Spleen (tissue), 11 donors: ENCODE data around the gene UGT1A7. TPM values are rescaled to one million over a fixed set of nuclear protein-coding genes. Genes with fewer than 3 reads are reported as not detected.

Source experiments
- DNase-seq: peaks from one replicate; pipeline ENCODE4 v3.0.0-alpha.2; 2020
- H3K27ac ChIP-seq, 8 donors: fragments of 200-600 bp; sonication (generic) in 7 of 8; 1 replicate in 4 of 8; 2 replicates in 4 of 8; pipeline versions ENCODE4 v1.5.0 to v1.8.0; 2016 to 2021; ENCODE audit warnings: inconsistent platforms in 4 of 8, mild to moderate bottlenecking in 4 of 8, moderate library complexity in 1 of 8
- H3K27me3 ChIP-seq, 7 donors: fragments of 200-600 bp; sonication (generic) in 6 of 7; replicated peaks in 1 of 7; 1 replicate in 4 of 7; 2 replicates in 3 of 7; pipeline versions ENCODE4 v1.5.0 to v1.8.0; 2016 to 2021; ENCODE audit warnings: inconsistent platforms in 3 of 7, mild to moderate bottlenecking in 1 of 7
- H3K36me3 ChIP-seq, 6 donors: fragments of 200-600 bp; sonication (generic) in 5 of 6; 1 replicate in 4 of 6; 2 replicates in 2 of 6; pipeline versions ENCODE4 v1.5.0 to v1.8.0; 2016 to 2021; ENCODE audit warnings: inconsistent platforms in 2 of 6
- H3K4me1 ChIP-seq, 6 donors: fragments of 200-600 bp; sonication (generic) in 5 of 6; 1 replicate in 3 of 6; 2 replicates in 3 of 6; pipeline versions ENCODE4 v1.5.0 to v1.8.0; 2016 to 2021; ENCODE audit warnings: inconsistent platforms in 3 of 6
- H3K4me3 ChIP-seq, 8 donors: fragments of 200-600 bp; sonication (generic) in 7 of 8; 1 replicate in 4 of 8; 2 replicates in 4 of 8; pipeline versions ENCODE4 v1.5.0 to v1.8.0; 2016 to 2021; ENCODE audit warnings: inconsistent platforms in 4 of 8, mild to moderate bottlenecking in 4 of 8, moderate library complexity in 2 of 8
- H3K9me3 ChIP-seq, 8 donors: fragments of 200-600 bp; sonication (generic) in 7 of 8; 1 replicate in 4 of 8; 2 replicates in 4 of 8; pipeline versions ENCODE4 v1.5.0 to v1.8.0; 2016 to 2021; ENCODE audit warnings: inconsistent platforms in 4 of 8
- POLR2A ChIP-seq, 3 donors: fragments of 450-650 bp; IDR thresholded peaks; one replicate each; pipeline ENCODE4 v1.5.1; 2017; ENCODE audit warnings: antibody characterized with exemption in 3 of 3, mild to moderate bottlenecking in 1 of 3
- POLR2AphosphoS5 ChIP-seq, 3 donors: sonication (generic); formaldehyde crosslinking; IDR thresholded peaks; one replicate each; pipeline ENCODE4 v1.5.1; 2017; ENCODE audit warnings: antibody characterized with exemption in 3 of 3
- WGBS, 5 donors: extraction: QIAGEN DNeasy Blood & Tissue Kit in 3 of 5; methylation state at CpG; one replicate each; pipeline versions ENCODE4 v1.1.5 to v1.1.7; 2013 to 2018; 5-methylcytosine and 5-hydroxymethylcytosine counted together
- intact Hi-C: fragments of 100-400 bp; cut with DNase I; formaldehyde crosslinking; loops from one replicate; pipeline ENCODE4 v1.15.0; 2023; ENCODE audit warnings: low total_unique reads
- polyA plus RNA-seq, 3 donors: library from polyadenylated mRNA; stranded (reverse); fragments of 200-250 nt; gene quantifications; one replicate each; pipeline ENCODE4 v1.2.1, GENCODE V29; 2013
- total RNA-seq, 7 donors: library from RNA; depleted of rRNA in 3 of 7; stranded (reverse); fragments of >200 nt in 3 of 7; fragmentation: NEBNext Ultra II Directional in 4 of 7; extraction: Animal tissue kit (Norgen Biotek cat#: 25700) in 4 of 7; gene quantifications; one replicate each; pipeline versions ENCODE4 v1.1.0 to v1.2.1, GENCODE V29; 2016 to 2021
- TF ChIP-seq, protein P1 (sequence below), 11 experiments: fragments of 200-600 bp in 7 of 11; fragments of 450-650 bp in 4 of 11; sonication (generic) in 4 of 11; IDR thresholded peaks in 8 of 11; conservative IDR thresholded peaks in 3 of 11; 1 replicate in 7 of 11; 2 replicates in 4 of 11; pipeline versions ENCODE4 v1.4.0 to v1.8.0; 2016 to 2021; ENCODE audit warnings: antibody characterized with exemption in 11 of 11, inconsistent platforms in 4 of 11, mild to moderate bottlenecking in 1 of 11
- donor health status: healthy with polysubstance abuse.
- donor health status: DM: no; HTN: no; CAD: no; lungs with moderate emphysema.
- donor health status: DM: no; HTN: no; CAD: no.
- donor health status: Bipolar disorder and iron deficiency.
- donor health status: healthy.
- donor health status: DM: no; HTN: no; CAD: no.
- donor health status: DM: yes; HTN: yes; CAD: no.

UGT1A7 gene
- total and polyA plus RNA-seq, 10 donors, result 0.03 TPM; not detected in 9

DNA sequence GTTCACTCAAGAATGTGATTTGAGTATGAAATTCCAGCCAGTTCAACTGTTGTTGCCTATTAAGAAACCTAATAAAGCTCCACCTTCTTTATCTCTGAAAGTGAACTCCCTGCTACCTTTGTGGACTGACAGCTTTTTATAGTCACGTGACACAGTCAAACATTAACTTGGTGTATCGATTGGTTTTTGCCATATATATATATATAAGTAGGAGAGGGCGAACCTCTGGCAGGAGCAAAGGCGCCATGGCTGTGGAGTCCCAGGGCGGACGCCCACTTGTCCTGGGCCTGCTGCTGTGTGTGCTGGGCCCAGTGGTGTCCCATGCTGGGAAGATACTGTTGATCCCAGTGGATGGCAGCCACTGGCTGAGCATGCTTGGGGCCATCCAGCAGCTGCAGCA is 78.3 kb downstream of the UGT1A7 start, which contains the start of gene UGT1A1:
TSS of gene UGT1A1 (plus strand) at position 228 of the 400 bp plus-strand sequence. CDS start at position 246, 18 bp downstream.
- 83 to 93% (median 92%) methylated on average over 6 of the region's 6 CpGs for WGBS, 5 donors
- no peak for TF ChIP-seq POLR2A (IDR thresholded peaks at IDR 0.05)
- no peak for TF ChIP-seq POLR2AphosphoS5 (IDR thresholded peaks at IDR 0.05)
- TF ChIP-seq, protein P1, sequence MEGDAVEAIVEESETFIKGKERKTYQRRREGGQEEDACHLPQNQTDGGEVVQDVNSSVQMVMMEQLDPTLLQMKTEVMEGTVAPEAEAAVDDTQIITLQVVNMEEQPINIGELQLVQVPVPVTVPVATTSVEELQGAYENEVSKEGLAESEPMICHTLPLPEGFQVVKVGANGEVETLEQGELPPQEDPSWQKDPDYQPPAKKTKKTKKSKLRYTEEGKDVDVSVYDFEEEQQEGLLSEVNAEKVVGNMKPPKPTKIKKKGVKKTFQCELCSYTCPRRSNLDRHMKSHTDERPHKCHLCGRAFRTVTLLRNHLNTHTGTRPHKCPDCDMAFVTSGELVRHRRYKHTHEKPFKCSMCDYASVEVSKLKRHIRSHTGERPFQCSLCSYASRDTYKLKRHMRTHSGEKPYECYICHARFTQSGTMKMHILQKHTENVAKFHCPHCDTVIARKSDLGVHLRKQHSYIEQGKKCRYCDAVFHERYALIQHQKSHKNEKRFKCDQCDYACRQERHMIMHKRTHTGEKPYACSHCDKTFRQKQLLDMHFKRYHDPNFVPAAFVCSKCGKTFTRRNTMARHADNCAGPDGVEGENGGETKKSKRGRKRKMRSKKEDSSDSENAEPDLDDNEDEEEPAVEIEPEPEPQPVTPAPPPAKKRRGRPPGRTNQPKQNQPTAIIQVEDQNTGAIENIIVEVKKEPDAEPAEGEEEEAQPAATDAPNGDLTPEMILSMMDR (IDR thresholded peaks at IDR 0.05 in 8 of 11, conservative IDR thresholded peaks at IDR 0.05 in 3 of 11), result no peak
- peaks cover 0 to 11% (median 0%) of the 10 kb centered on the region in 7 donors for H3K27me3 ChIP-seq
- H3K36me3 ChIP-seq, result no peaks in the 10 kb centered on the region
- no peaks in the 10 kb centered on the region for H3K9me3 ChIP-seq
- no peaks in the 10 kb centered on the region for H3K4me1 ChIP-seq
- no peak within 1 kb of the TSS for H3K27ac ChIP-seq
- no peak for DNase-seq
- intact Hi-C loops, result no loop called here
- no peak within 1 kb of the TSS for H3K4me3 ChIP-seq

DNA sequence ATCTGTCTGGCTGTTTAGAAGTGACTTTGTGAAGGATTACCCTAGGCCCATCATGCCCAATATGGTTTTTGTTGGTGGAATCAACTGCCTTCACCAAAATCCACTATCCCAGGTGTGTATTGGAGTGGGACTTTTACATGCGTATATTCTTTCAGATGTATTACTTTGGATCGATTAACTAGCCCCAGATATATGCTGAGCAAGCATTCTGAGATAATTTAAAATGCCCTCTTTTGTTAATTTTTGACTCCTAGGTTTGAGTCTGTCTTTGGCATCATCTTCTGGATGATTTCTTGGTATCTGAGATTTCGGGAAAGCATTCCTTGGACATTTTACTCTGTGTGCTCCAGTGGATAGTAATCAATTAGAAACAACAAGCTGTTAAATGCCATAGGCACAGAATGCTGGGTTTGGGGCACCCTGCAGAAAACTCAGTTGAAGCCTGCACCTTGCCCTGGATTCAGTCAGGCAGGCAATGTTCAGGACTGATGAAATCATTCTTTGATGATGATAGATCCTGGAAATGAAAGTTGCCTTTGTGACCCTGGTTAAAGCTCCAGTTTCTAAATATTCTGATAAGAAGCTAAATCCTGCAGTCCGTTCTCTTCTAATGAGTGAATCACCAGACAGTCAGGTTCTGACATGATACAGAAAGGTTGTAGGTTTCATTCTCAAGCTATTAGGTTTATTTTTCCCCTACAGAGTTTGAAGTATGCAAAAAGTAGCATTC is 79.5 kb downstream of the UGT1A7 start:
- peaks cover 0 to 12% (median 0%) of the 10 kb centered on the region in 7 donors for H3K27me3 ChIP-seq
- TF ChIP-seq, protein P1 (IDR thresholded peaks at IDR 0.05 in 8 of 11, conservative IDR thresholded peaks at IDR 0.05 in 3 of 11), result no peak
- TF ChIP-seq POLR2AphosphoS5 (IDR thresholded peaks at IDR 0.05), result no peak
- no peak for TF ChIP-seq POLR2A (IDR thresholded peaks at IDR 0.05)
- WGBS, 5 donors, result 84 to 87% (median 85%) methylated on average over 4 of the region's 4 CpGs

DNA sequence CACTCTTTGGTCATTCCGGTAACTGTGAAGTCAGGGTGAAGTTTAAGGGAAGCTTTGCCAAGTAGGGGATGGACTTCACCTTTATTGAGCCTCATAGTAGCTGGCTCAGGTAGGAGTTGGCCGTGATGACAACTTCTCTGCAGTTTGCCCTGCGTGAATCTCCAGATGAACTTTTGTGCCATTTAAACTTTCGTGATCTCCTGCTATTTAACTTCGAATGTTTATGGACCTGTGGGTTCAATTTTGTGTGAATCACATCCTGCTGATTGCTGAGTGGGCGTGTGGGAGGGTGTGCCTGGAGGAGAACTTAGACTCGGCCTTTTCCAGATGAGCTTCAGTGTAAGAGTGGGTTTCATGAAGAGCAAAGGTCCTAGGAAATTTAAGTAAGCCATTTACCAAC is 82.6 kb downstream of the UGT1A7 start:
- no peaks in the 10 kb centered on the region for H3K36me3 ChIP-seq
- TF ChIP-seq, protein P1 (IDR thresholded peaks at IDR 0.05 in 8 of 11, conservative IDR thresholded peaks at IDR 0.05 in 3 of 11), result no peak
- TF ChIP-seq POLR2A (IDR thresholded peaks at IDR 0.05) (no peak), POLR2AphosphoS5 (IDR thresholded peaks at IDR 0.05) (no peak)
- H3K4me1 ChIP-seq, result no peaks in the 10 kb centered on the region
- H3K9me3 ChIP-seq, result no peaks in the 10 kb centered on the region
- H3K27ac ChIP-seq, result no peak overlapping the region
- peaks cover 0 to 29% (median 0%) of the 10 kb centered on the region in 7 donors for H3K27me3 ChIP-seq
- no peak overlapping the region for H3K4me3 ChIP-seq
- WGBS, 5 donors, result 66 to 78% (median 76%) methylated on average over 7 of the region's 7 CpGs
- intact Hi-C loops, result no loop called here
- no peak for DNase-seq

More for the DNA sequence above, 79.5 kb downstream of the UGT1A7 start:
- DNase-seq, result no peak
- Histone ChIP-seq H3K36me3 (no peaks in the 10 kb centered on the region), H3K4me3 (no peak overlapping the region), H3K9me3 (no peaks in the 10 kb centered on the region), H3K4me1 (no peaks in the 10 kb centered on the region), H3K27ac (no peak overlapping the region)
- intact Hi-C loops, result no loop called here

DNA sequence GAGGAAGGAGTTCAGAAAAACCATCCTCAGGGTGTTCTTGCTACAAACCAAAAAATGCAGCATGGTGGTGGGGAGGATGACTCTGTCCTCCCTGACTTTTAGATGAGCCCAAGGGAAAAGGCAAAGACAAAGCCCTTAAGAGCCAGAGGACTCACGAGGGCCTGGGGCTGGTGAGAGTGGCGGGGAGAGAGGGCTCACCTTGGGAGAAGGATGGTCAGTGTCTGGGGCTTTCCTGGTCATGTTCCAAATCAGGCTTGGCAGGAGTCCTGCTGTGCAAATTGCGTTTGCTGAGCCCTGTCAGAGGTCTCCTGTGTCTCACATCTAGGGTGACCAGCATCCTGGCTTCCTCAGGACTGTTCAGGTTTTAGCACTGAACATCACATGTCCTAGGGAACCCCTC is 83.1 kb downstream of the UGT1A7 start:
- peaks cover 0 to 29% (median 0%) of the 10 kb centered on the region in 7 donors for H3K27me3 ChIP-seq
- H3K4me1 ChIP-seq, result no peaks in the 10 kb centered on the region
- no peak for TF ChIP-seq POLR2A (IDR thresholded peaks at IDR 0.05)
- TF ChIP-seq, protein P1 (IDR thresholded peaks at IDR 0.05 in 8 of 11, conservative IDR thresholded peaks at IDR 0.05 in 3 of 11), result no peak
- TF ChIP-seq POLR2AphosphoS5 (IDR thresholded peaks at IDR 0.05), result no peak
- no peak overlapping the region for H3K27ac ChIP-seq
- intact Hi-C loops, result no loop called here
- WGBS, 5 donors, result 39 to 65% (median 53%) methylated on average over 3 of the region's 3 CpGs
- no peaks in the 10 kb centered on the region for H3K9me3 ChIP-seq
- no peak overlapping the region for H3K4me3 ChIP-seq
- no peak for DNase-seq
- no peaks in the 10 kb centered on the region for H3K36me3 ChIP-seq
